OCI-M2 (cell line): ENCODE results near the gene FBRSL1.

Experiments
- DNase-seq: peaks from one replicate; lab custom pipeline; 2025; ENCODE audit not compliant: unreplicated experiment; lab: John Stamatoyannopoulos, UW

FBRSL1 gene

GRCh38 chr12:132495629-132496357 lies 5.8 kb downstream of the FBRSL1 start:
- no peak for DNase-seq

GRCh38 chr12:132496358-132496669 lies 6.4 kb downstream of the FBRSL1 start:
- no peak for DNase-seq

- no peak for DNase-seq
Measured at GRCh38 chr12:132496710-132497109, 6.8 kb downstream of the FBRSL1 start.

- no peak for DNase-seq
Measured at GRCh38 chr12:132497514-132498405, 7.8 kb downstream of the FBRSL1 start.

GRCh38 chr12:132498931-132499330 lies 9.0 kb downstream of the FBRSL1 start:
- DNase-seq = no peak

GRCh38 chr12:132500142-132500855 lies 10.3 kb downstream of the FBRSL1 start:
- no peak for DNase-seq

GRCh38 chr12:132500856-132501180 lies 10.9 kb downstream of the FBRSL1 start:
- no peak for DNase-seq

GRCh38 chr12:132501204-132501940 lies 11.4 kb downstream of the FBRSL1 start:
- no peak for DNase-seq

GRCh38 chr12:132502149-132502881 lies 12.4 kb downstream of the FBRSL1 start:
- DNase-seq = no peak

GRCh38 chr12:132502882-132503193 lies 12.9 kb downstream of the FBRSL1 start:
- no peak for DNase-seq

- DNase-seq = no peak
Measured at GRCh38 chr12:132503618-132504204, 13.8 kb downstream of the FBRSL1 start.

- DNase-seq = no peak
Measured at GRCh38 chr12:132505105-132505851, 15.3 kb downstream of the FBRSL1 start.

GRCh38 chr12:132505852-132506219 lies 15.9 kb downstream of the FBRSL1 start:
- DNase-seq = no peak

GRCh38 chr12:132506328-132507160 lies 16.6 kb downstream of the FBRSL1 start:
- DNase-seq = no peak

GRCh38 chr12:132507161-132507538 lies 17.2 kb downstream of the FBRSL1 start:
- no peak for DNase-seq

- DNase-seq = no peak
Measured at GRCh38 chr12:132507656-132508490, 17.9 kb downstream of the FBRSL1 start.

GRCh38 chr12:132508491-132508740 lies 18.5 kb downstream of the FBRSL1 start:
- DNase-seq = no peak
